T-cell (primary cell): ENCODE measurements around the gene UBE2E2. TPM values are rescaled to one million over a fixed set of nuclear protein-coding genes. Genes with fewer than 3 reads are reported as not detected.

Source experiments
- ATAC-seq, 4 experiments: fragments of 200-7000 bp in 3 of 4; fragments of 150-1000 bp in 1 of 4; cut with Tn5 transposase; replicated peaks in 1 of 4; 1 replicate in 3 of 4; 2 replicates in 1 of 4; pipeline ENCODE4 v1.10.0; 2021; ENCODE audit warnings: moderate library complexity in 3 of 4, mild to moderate bottlenecking in 2 of 4, moderate number of reproducible peaks in 1 of 4
- CTCF ChIA-PET, 2 donors: fragments of 300-600 bp; sonication (Branson Sonifier 250); formaldehyde crosslinking; loops; one replicate each; lab custom pipeline; 2022; ENCODE audit warnings: antibody characterized with exemption in 2 of 2; lab: Charles Lee
- POLR2A ChIA-PET, 2 donors: fragments of 300-600 bp; sonication (Branson Sonifier 250); formaldehyde crosslinking; loops; one replicate each; lab custom pipeline; 2022; ENCODE audit warnings: antibody characterized with exemption in 2 of 2; lab: Charles Lee
- DNase-seq, 35 experiments: peaks; one replicate each; pipeline versions ENCODE4 v3.0.0 to v3.0.0-alpha.2; 2013 to 2023
- H3K27ac ChIP-seq: one replicate; pipeline ENCODE4 v1.5.1; 2013; ENCODE audit warnings: low read length
- H3K27me3 ChIP-seq, 2 experiments: replicated peaks in 1 of 2; 1 replicate in 1 of 2; 2 replicates in 1 of 2; pipeline versions ENCODE4 v1.6.1 to v1.7.0; 2013; ENCODE audit warnings: low read length in 1 of 2, mixed read lengths in 1 of 2; ENCODE audit not compliant: control insufficient read depth in 2 of 2, insufficient read depth in 2 of 2; ENCODE audit errors: extremely low read depth in 1 of 2
- H3K36me3 ChIP-seq, 2 donors: 1 replicate in 1 of 2; 2 replicates in 1 of 2; pipeline versions ENCODE4 v1.6.1 to v1.7.0; 2013; ENCODE audit warnings: low read length in 1 of 2; ENCODE audit not compliant: control insufficient read depth in 2 of 2, insufficient read depth in 1 of 2; ENCODE audit errors: extremely low read depth in 1 of 2
- H3K4me1 ChIP-seq, 2 experiments: 1 replicate in 1 of 2; 2 replicates in 1 of 2; pipeline versions ENCODE4 v1.6.1 to v1.7.0; 2013; ENCODE audit warnings: low read length in 2 of 2, mixed read lengths in 1 of 2; ENCODE audit not compliant: insufficient read depth in 2 of 2, control insufficient read depth in 1 of 2; ENCODE audit errors: extremely low read depth in 1 of 2
- H3K4me3 ChIP-seq, 2 donors: 1 replicate in 1 of 2; 2 replicates in 1 of 2; pipeline versions ENCODE4 v1.5.1 to v1.7.0; 2013; ENCODE audit warnings: mild to moderate bottlenecking in 2 of 2, low read length in 1 of 2, moderate library complexity in 1 of 2; ENCODE audit not compliant: control insufficient read depth in 1 of 2; ENCODE audit errors: extremely low read depth in 1 of 2
- H3K9me3 ChIP-seq: 2 replicates; pipeline ENCODE4 v1.7.0; 2013
- H3K27ac Mint-ChIP-seq, 2 donors: one replicate each; pipeline ENCODE4 v1.8.0; 2020 to 2021; ENCODE audit warnings: mild to moderate bottlenecking in 2 of 2, mixed read lengths in 2 of 2
- H3K27me3 Mint-ChIP-seq, 2 donors: one replicate each; pipeline ENCODE4 v1.8.0; 2021 to 2022; ENCODE audit warnings: mixed read lengths in 2 of 2
- H3K36me3 Mint-ChIP-seq: one replicate; pipeline ENCODE4 v1.8.0; 2021; ENCODE audit warnings: mixed read lengths
- H3K4me1 Mint-ChIP-seq, 3 donors: one replicate each; pipeline ENCODE4 v1.8.0; 2020 to 2022; ENCODE audit warnings: mixed read lengths in 3 of 3, mild to moderate bottlenecking in 1 of 3
- H3K4me3 Mint-ChIP-seq, 3 donors: one replicate each; pipeline ENCODE4 v1.8.0; 2020 to 2022; ENCODE audit warnings: mild to moderate bottlenecking in 3 of 3, mixed read lengths in 3 of 3, moderate library complexity in 3 of 3
- H3K9me3 Mint-ChIP-seq, 3 donors: one replicate each; pipeline ENCODE4 v1.8.0; 2020 to 2022; ENCODE audit warnings: mixed read lengths in 3 of 3
- WGBS: methylation state at CpG from one replicate; pipeline ENCODE4 v1.1.5; 2013; ENCODE audit warnings: missing lambda C conversion rate; ENCODE audit not compliant: insufficient coverage; 5-methylcytosine and 5-hydroxymethylcytosine counted together
- total RNA-seq, 35 experiments: library from RNA in 6 of 35; stranded (reverse) in 6 of 35; fragments of 120-200 nt in 1 of 35; gene quantifications; one replicate each; pipeline versions ENCODE4 v1.2.1 to v1.2.4 and lab custom pipeline; 2013 to 2026

UBE2E2 gene
- total RNA-seq, 5 donors from 2014 or later (not counting 1 experiment from before 2014, with no cell fraction given) = 7.2 to 17.6 (median 7.5) TPM

GRCh38 chr3:23232016-23232415, 28.9 kb downstream of the UBE2E2 start:
- WGBS = no CpG with 5 or more reads among the region's 3 CpGs
- no peaks in the 10 kb centered on the region for H3K9me3 ChIP-seq
- H3K4me3 ChIP-seq = no peak overlapping the region
- ChIA-PET POLR2A (no interaction called here), CTCF (no interaction called here)
- ATAC-seq (no peak), DNase-seq (no peak)
- H3K4me1 ChIP-seq = no peaks in the 10 kb centered on the region
- no peaks in the 10 kb centered on the region for H3K36me3 Mint-ChIP-seq
- H3K4me3 Mint-ChIP-seq = no peak overlapping the region
- H3K4me1 Mint-ChIP-seq = peaks cover 6 to 25% (median 14%) of the 10 kb centered on the region in 3 donors
- H3K36me3 ChIP-seq = no peaks in the 10 kb centered on the region
- no peaks in the 10 kb centered on the region for H3K9me3 Mint-ChIP-seq
- H3K27me3 Mint-ChIP-seq = no peaks in the 10 kb centered on the region
- no peak overlapping the region for H3K27ac ChIP-seq
- no peaks in the 10 kb centered on the region for H3K27me3 ChIP-seq
- no peak overlapping the region for H3K27ac Mint-ChIP-seq

DNA sequence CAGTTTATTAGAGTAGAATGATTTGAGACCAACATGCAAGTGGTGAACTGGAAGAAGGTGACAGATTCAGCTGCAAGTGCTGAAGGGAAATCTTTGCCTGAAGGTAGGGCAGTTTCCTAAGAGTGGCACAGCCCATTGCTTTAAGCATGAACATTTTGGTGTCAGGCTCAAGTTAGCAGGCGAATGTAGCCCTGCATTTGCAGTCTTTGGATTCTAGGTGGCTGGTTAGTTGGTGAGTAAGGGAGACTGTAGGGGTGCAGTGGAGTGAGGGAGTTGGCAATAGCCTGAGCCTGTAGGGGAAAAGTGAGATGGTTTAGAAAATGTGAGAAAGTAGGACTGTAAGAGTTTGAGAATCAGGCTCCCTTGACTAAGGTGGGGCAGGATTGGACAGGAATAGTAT, 29.7 kb downstream of the UBE2E2 start:
- Mint-ChIP-seq H3K4me3 (no peak overlapping the region), H3K4me1 (peaks cover 6 to 25% (median 14%) of the 10 kb centered on the region in 3 donors), H3K9me3 (no peaks in the 10 kb centered on the region), H3K27ac (no peak overlapping the region), H3K36me3 (no peaks in the 10 kb centered on the region), H3K27me3 (no peaks in the 10 kb centered on the region)
- Histone ChIP-seq H3K4me1 (no peaks in the 10 kb centered on the region), H3K27me3 (no peaks in the 10 kb centered on the region), H3K9me3 (no peaks in the 10 kb centered on the region), H3K4me3 (no peak overlapping the region), H3K27ac (no peak overlapping the region), H3K36me3 (no peaks in the 10 kb centered on the region)
- no peak for ATAC-seq
- WGBS = 61% methylated on average over 1 of the region's 1 CpG
- ChIA-PET CTCF (no interaction called here), POLR2A (no interaction called here)
- no peak for DNase-seq

GRCh38 chr3:23235264-23235663, 32.1 kb downstream of the UBE2E2 start:
- H3K9me3 Mint-ChIP-seq = no peaks in the 10 kb centered on the region
- no peaks in the 10 kb centered on the region for H3K36me3 Mint-ChIP-seq

DNA sequence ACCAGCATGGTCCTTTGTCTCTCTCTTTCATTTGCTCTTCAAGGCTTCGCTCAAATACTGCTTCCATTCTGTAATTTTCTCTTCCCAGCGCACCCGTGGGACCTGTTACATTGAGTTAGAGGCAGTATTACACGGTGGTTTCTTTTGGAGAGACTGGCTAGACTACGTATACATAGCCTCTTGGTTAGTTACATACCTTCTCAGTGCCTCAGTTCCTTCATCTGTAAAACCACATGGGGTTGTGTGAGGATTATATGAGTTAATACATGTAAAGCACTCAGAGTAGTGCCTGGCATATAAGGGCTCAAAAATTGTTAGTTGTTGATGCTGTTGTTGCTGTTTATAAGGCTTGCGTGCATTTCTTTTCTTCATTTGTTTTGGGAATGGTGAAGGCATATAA, 33.8 kb downstream of the UBE2E2 start:
- Mint-ChIP-seq H3K4me1 (peaks cover 6 to 20% (median 14%) of the 10 kb centered on the region in 3 donors), H3K36me3 (no peaks in the 10 kb centered on the region), H3K4me3 (no peak overlapping the region), H3K9me3 (no peaks in the 10 kb centered on the region), H3K27me3 (no peaks in the 10 kb centered on the region), H3K27ac (no peak overlapping the region)
- WGBS = no CpG with 5 or more reads among the region's 6 CpGs
- CTCF ChIA-PET = no interaction called here
- Histone ChIP-seq H3K27me3 (no peaks in the 10 kb centered on the region), H3K4me1 (no peaks in the 10 kb centered on the region), H3K36me3 (no peaks in the 10 kb centered on the region), H3K9me3 (no peaks in the 10 kb centered on the region), H3K27ac (no peak overlapping the region), H3K4me3 (no peak overlapping the region)
- ATAC-seq = no peak
- POLR2A ChIA-PET = interaction anchor here in 1 of 2 donors (0.5 kb wide), 1 partner anchor 10 kb away, joined by 3 read pairs; no protein-coding TSS in a partner anchor
- DNase-seq = no peak

More at GRCh38 chr3:23235264-23235663, 32.1 kb downstream of the UBE2E2 start:
- no peak overlapping the region for H3K27ac ChIP-seq
- H3K4me1 Mint-ChIP-seq = peaks cover 6 to 20% (median 14%) of the 10 kb centered on the region in 3 donors
- CTCF ChIA-PET = no interaction called here
- ATAC-seq = no peak
- H3K27ac Mint-ChIP-seq = no peak overlapping the region
- POLR2A ChIA-PET = interaction anchor here in 1 of 2 donors (0.6 kb wide), 1 partner anchor 980 kb away, joined by 7 read pairs; no protein-coding TSS in a partner anchor
- no peak for DNase-seq
- no peaks in the 10 kb centered on the region for H3K4me1 ChIP-seq
- no peak overlapping the region for H3K4me3 Mint-ChIP-seq
- no peaks in the 10 kb centered on the region for H3K9me3 ChIP-seq
- H3K36me3 ChIP-seq = no peaks in the 10 kb centered on the region
- WGBS = 47% methylated on average over 1 of the region's 1 CpG
- no peaks in the 10 kb centered on the region for H3K27me3 Mint-ChIP-seq
- H3K27me3 ChIP-seq = no peaks in the 10 kb centered on the region
- no peak overlapping the region for H3K4me3 ChIP-seq

DNA sequence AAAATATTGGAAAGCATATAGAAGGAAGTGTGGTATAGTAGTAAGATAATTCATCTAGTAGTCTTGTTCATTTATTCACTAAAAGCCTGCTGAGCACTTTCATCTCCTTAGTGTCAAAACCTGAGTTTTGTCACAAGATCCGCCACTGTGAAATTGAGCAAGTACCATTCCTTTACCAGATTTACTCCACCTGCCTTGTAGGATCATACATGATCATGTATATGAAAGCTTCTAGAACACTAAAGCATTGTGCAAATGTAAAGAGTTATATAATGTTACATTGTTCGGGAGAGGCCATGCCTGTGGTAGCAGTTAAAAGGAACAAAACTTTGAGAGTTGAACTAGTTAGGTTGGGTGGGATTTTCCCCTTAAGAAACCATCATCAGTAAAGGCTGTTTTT, 35.0 kb downstream of the UBE2E2 start:
- no peak overlapping the region for H3K4me3 Mint-ChIP-seq
- ATAC-seq (no peak), DNase-seq (no peak)
- no peaks in the 10 kb centered on the region for H3K27me3 Mint-ChIP-seq
- H3K9me3 Mint-ChIP-seq = no peaks in the 10 kb centered on the region
- CTCF ChIA-PET = no interaction called here
- H3K4me1 Mint-ChIP-seq = peaks cover 6 to 20% (median 10%) of the 10 kb centered on the region in 3 donors
- no peak overlapping the region for H3K4me3 ChIP-seq
- no CpG with 5 or more reads among the region's 2 CpGs for WGBS
- no peaks in the 10 kb centered on the region for H3K27me3 ChIP-seq
- no peaks in the 10 kb centered on the region for H3K4me1 ChIP-seq
- POLR2A ChIA-PET = no interaction called here
- no peaks in the 10 kb centered on the region for H3K36me3 ChIP-seq
- H3K36me3 Mint-ChIP-seq = no peaks in the 10 kb centered on the region
- no peak overlapping the region for H3K27ac ChIP-seq
- H3K27ac Mint-ChIP-seq = no peak overlapping the region
- no peaks in the 10 kb centered on the region for H3K9me3 ChIP-seq

DNA sequence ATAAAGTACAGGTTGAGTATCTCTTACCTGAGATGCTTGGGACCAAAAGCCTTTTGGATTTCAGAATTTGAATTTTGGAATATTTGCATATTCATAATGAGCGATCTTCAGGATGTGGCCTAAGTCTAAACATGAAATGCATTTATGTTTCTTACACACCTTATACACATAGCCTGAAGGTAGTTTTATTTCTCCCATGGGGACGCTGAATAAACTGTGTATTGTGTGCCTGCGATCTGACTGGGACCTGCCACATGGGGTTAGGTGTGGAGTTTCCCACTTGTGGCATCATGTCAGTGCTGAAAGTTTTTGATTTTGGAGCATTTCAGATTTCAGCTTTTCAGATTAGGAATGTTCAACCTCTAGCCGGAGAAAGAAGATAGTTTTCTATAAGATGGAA, 35.5 kb downstream of the UBE2E2 start:
- Mint-ChIP-seq H3K4me1 (peaks cover 6 to 19% (median 9%) of the 10 kb centered on the region in 3 donors), H3K27ac (no peak overlapping the region), H3K4me3 (no peak overlapping the region), H3K9me3 (no peaks in the 10 kb centered on the region), H3K36me3 (no peaks in the 10 kb centered on the region), H3K27me3 (no peaks in the 10 kb centered on the region)
- Histone ChIP-seq H3K4me1 (no peaks in the 10 kb centered on the region), H3K27me3 (no peaks in the 10 kb centered on the region), H3K27ac (no peak overlapping the region), H3K9me3 (no peaks in the 10 kb centered on the region), H3K4me3 (no peak overlapping the region), H3K36me3 (no peaks in the 10 kb centered on the region)
- CTCF ChIA-PET = no interaction called here
- DNase-seq = no peak
- no peak for ATAC-seq
- WGBS = no CpG with 5 or more reads among the region's 4 CpGs
- POLR2A ChIA-PET = no interaction called here
